Neural cell (in vitro differentiated cells): Measurements from ENCODE around the gene CFAP221. TPM values are rescaled to one million over a fixed set of nuclear protein-coding genes. Genes with fewer than 3 reads are reported as not detected.

Experiments
- H2AFZ ChIP-seq: fragments of 200-600, 300-800 bp; sonication (generic), shearing (Covaris generic); 2 replicates; pipeline ENCODE4 v1.6.0; 2014; ENCODE audit warnings: low read depth, mild to moderate bottlenecking, antibody characterized with exemption, low read length, moderate library complexity
- H3F3A ChIP-seq: fragments of 200-600 bp; shearing (Covaris generic); 2 replicates; pipeline ENCODE4 v1.6.1; 2016; ENCODE audit warnings: mild to moderate bottlenecking, moderate library complexity, mixed read lengths, antibody characterized with exemption, low read length; ENCODE audit not compliant: insufficient read depth, poor library complexity, severe bottlenecking
- H3K27ac ChIP-seq: fragments of 200-600, 300-800 bp; sonication (generic), shearing (Covaris generic); 2 replicates; pipeline ENCODE4 v1.5.1; 2014; ENCODE audit warnings: mild to moderate bottlenecking, low read length, moderate library complexity
- H3K27me3 ChIP-seq: fragments of 300-800, 200-600 bp; sonication (generic), shearing (Covaris generic); 2 replicates; pipeline ENCODE4 v1.6.0; 2014; ENCODE audit warnings: mild to moderate bottlenecking, low read depth, low read length, moderate library complexity; ENCODE audit not compliant: insufficient read depth
- H3K36me3 ChIP-seq: fragments of 300-800, 200-600 bp; sonication (generic), shearing (Covaris generic); 2 replicates; pipeline ENCODE4 v1.5.1; 2014; ENCODE audit warnings: mild to moderate bottlenecking, antibody characterized with exemption, low read length, moderate library complexity; ENCODE audit not compliant: insufficient read depth
- H3K4me2 ChIP-seq: fragments of 300-800, 200-600 bp; sonication (generic), shearing (Covaris generic); 2 replicates; pipeline ENCODE4 v1.6.0; 2014; ENCODE audit warnings: mild to moderate bottlenecking, low read length
- H3K4me3 ChIP-seq: fragments of 300-800, 200-600 bp; sonication (generic), shearing (Covaris generic); 2 replicates; pipeline ENCODE4 v1.5.1; 2014; ENCODE audit warnings: mild to moderate bottlenecking, low read length, moderate library complexity
- H3K79me2 ChIP-seq: fragments of 200-600 bp; shearing (Covaris generic); replicated peaks from 2 replicates; pipeline ENCODE4 v1.6.0; 2014; ENCODE audit warnings: mild to moderate bottlenecking, low read length, moderate library complexity; ENCODE audit not compliant: insufficient read depth
- H3K9ac ChIP-seq: fragments of 300-800, 200-600 bp; sonication (generic), shearing (Covaris generic); 2 replicates; pipeline ENCODE4 v1.6.1; 2016; ENCODE audit warnings: mild to moderate bottlenecking, low read length, mixed read lengths
- H3K9me2 ChIP-seq: fragments of 200-600 bp; shearing (Covaris generic); 2 replicates; pipeline ENCODE4 v1.6.1; 2016; ENCODE audit warnings: mild to moderate bottlenecking, low read length, mixed read lengths; ENCODE audit not compliant: insufficient read depth
- H3K9me3 ChIP-seq: fragments of 200-600, 300-800 bp; sonication (generic), shearing (Covaris generic); 2 replicates; pipeline ENCODE4 v1.6.1; 2016; ENCODE audit warnings: mild to moderate bottlenecking, mixed run types, low read length, moderate library complexity, mixed read lengths
- H4K20me1 ChIP-seq: fragments of 200-600 bp; shearing (Covaris generic); 2 replicates; pipeline ENCODE4 v1.6.1; 2016; ENCODE audit warnings: mild to moderate bottlenecking, mixed run types; ENCODE audit not compliant: insufficient read depth
- EP300 ChIP-seq: fragments of 450-650 bp; conservative IDR thresholded peaks from 2 replicates; pipeline ENCODE4 v1.6.1; 2014; ENCODE audit warnings: antibody characterized with exemption, mild to moderate bottlenecking, moderate library complexity; ENCODE audit not compliant: poor library complexity, severe bottlenecking
- EZH2 ChIP-seq: fragments of 200-600, 300-800 bp; shearing (Covaris generic), sonication (generic); IDR thresholded peaks from 2 replicates; pipeline ENCODE4 v1.6.1; 2014; ENCODE audit warnings: antibody characterized with exemption, low read length, borderline replicate concordance, mild to moderate bottlenecking; ENCODE audit not compliant: insufficient read depth, poor library complexity, severe bottlenecking
- MXI1 ChIP-seq: fragments of 450-650 bp; conservative IDR thresholded peaks from 2 replicates; pipeline ENCODE4 v1.6.1; 2014; ENCODE audit warnings: antibody characterized with exemption, mild to moderate bottlenecking; ENCODE audit not compliant: poor library complexity, severe bottlenecking
- POLR2AphosphoS5 ChIP-seq: IDR thresholded peaks from 2 replicates; pipeline ENCODE4 v1.6.1; 2012
- RAD21 ChIP-seq: fragments of 450-650 bp; conservative IDR thresholded peaks from 2 replicates; pipeline ENCODE4 v1.6.1; 2014; ENCODE audit warnings: antibody characterized with exemption, mild to moderate bottlenecking, moderate library complexity
- SMC3 ChIP-seq: fragments of 450-650 bp; conservative IDR thresholded peaks from 2 replicates; pipeline ENCODE4 v1.6.1; 2014; ENCODE audit warnings: antibody characterized with exemption, mild to moderate bottlenecking, moderate library complexity; ENCODE audit not compliant: poor library complexity
- TAF1 ChIP-seq: IDR thresholded peaks from 2 replicates; pipeline ENCODE4 v1.6.1; 2012; ENCODE audit warnings: low read depth
- polyA plus RNA-seq: library from polyadenylated mRNA; depleted of rRNA; stranded (reverse); fragments of >200 nt; gene quantifications from 2 replicates; pipeline ENCODE4 v1.2.3, GENCODE V29; 2014
- TF ChIP-seq, protein P1 (sequence below): IDR thresholded peaks from 2 replicates; pipeline ENCODE4 v1.6.1; 2012; ENCODE audit warnings: borderline replicate concordance
- TF ChIP-seq, protein P2 (sequence below): fragments of 450-650 bp; IDR thresholded peaks from 2 replicates; pipeline ENCODE4 v1.5.1; 2014; ENCODE audit warnings: antibody characterized with exemption, mild to moderate bottlenecking, moderate library complexity; ENCODE audit not compliant: poor library complexity, severe bottlenecking

Gene CFAP221
- polyA plus RNA-seq, 1 donor from 2014 or later, result 7.0 TPM

DNA sequence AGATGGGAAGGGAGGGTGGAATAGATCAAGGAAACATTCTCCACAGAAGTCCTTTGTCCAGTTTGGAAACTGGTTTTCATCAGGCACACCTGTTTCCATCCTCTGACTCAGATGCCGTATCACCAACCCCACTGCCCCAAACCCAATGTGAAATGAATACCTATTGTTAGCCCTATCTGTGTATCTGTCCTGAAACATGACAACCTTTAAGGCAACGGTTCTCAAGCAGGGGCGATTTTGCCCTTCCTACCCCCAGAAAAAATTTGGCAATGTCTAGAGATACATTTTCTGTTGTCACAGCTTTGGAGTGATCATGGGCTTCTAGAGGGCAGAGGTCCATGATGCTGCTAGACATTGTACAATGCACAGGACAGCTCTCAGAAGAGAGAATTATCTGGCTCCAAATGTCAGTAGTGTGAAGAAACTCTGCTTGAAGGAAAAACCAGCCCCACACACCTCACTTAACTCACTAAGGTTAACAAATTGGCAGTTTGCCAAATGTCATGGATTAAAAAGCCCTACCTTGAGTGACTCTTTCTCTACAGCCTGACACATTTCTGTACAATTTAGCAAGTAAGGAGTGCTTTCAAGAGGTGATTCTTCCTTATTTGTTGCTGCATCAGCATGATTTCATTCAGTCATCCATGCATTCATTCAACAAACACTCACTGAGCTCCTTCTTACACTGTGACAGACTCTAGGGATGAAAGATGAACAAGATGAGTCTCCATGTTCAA is 23.4 kb upstream of the CFAP221 start:
- H3K79me2 ChIP-seq, result no peaks in the 10 kb centered on the region
- peaks cover 43% of the 10 kb centered on the region for H3K27me3 ChIP-seq
- no peaks in the 10 kb centered on the region for H3K36me3 ChIP-seq
- no peaks in the 10 kb centered on the region for H4K20me1 ChIP-seq
- no peak overlapping the region for H2AFZ ChIP-seq
- no peaks in the 10 kb centered on the region for H3F3A ChIP-seq
- H3K4me2 ChIP-seq, result no peak overlapping the region
- no peak overlapping the region for H3K4me3 ChIP-seq
- H3K27ac ChIP-seq, result no peak overlapping the region
- H3K9me2 ChIP-seq, result no peaks in the 10 kb centered on the region
- TF ChIP-seq EP300 (no peak), SMC3 (no peak)
- no peak overlapping the region for H3K9ac ChIP-seq
- H3K9me3 ChIP-seq, result no peaks in the 10 kb centered on the region

DNA sequence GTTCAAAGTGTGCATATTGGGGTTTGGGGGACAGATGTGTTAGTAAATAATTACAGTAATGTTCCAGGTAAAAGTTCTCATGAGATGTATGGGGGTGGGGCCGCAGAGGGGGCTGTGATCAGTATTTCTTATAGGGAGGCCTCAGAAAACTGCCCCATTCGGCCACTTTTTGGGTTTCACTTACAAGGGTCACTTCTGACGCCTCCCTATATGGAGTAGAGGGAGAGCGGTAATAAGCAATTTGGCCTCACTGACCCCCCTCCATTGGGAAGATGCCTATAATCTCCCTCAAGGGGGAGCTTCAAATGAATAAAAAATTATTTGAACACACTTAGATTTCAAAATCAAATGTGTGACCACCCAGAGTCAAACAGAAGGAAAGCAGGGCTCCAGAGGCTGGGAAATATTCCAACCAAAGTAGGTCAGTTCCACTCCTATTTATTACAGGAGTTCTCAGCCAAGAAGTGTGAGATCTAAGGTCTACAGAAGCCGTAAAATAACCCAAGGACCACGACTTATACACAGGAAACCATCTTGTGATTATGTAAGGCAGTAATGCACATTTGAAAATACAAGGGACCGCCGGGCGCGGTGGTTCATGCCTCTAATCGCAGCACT is 22.7 kb upstream of the CFAP221 start:
- Histone ChIP-seq H3K4me3 (no peak overlapping the region), H4K20me1 (no peaks in the 10 kb centered on the region), H3F3A (no peaks in the 10 kb centered on the region), H2AFZ (no peak overlapping the region), H3K27me3 (peaks cover 49% of the 10 kb centered on the region), H3K79me2 (no peaks in the 10 kb centered on the region), H3K9ac (no peak overlapping the region), H3K4me2 (no peak overlapping the region), H3K9me2 (no peaks in the 10 kb centered on the region), H3K27ac (no peak overlapping the region), H3K36me3 (no peaks in the 10 kb centered on the region), H3K9me3 (no peaks in the 10 kb centered on the region)
- no peak for TF ChIP-seq RAD21
- TF ChIP-seq, protein P1, sequence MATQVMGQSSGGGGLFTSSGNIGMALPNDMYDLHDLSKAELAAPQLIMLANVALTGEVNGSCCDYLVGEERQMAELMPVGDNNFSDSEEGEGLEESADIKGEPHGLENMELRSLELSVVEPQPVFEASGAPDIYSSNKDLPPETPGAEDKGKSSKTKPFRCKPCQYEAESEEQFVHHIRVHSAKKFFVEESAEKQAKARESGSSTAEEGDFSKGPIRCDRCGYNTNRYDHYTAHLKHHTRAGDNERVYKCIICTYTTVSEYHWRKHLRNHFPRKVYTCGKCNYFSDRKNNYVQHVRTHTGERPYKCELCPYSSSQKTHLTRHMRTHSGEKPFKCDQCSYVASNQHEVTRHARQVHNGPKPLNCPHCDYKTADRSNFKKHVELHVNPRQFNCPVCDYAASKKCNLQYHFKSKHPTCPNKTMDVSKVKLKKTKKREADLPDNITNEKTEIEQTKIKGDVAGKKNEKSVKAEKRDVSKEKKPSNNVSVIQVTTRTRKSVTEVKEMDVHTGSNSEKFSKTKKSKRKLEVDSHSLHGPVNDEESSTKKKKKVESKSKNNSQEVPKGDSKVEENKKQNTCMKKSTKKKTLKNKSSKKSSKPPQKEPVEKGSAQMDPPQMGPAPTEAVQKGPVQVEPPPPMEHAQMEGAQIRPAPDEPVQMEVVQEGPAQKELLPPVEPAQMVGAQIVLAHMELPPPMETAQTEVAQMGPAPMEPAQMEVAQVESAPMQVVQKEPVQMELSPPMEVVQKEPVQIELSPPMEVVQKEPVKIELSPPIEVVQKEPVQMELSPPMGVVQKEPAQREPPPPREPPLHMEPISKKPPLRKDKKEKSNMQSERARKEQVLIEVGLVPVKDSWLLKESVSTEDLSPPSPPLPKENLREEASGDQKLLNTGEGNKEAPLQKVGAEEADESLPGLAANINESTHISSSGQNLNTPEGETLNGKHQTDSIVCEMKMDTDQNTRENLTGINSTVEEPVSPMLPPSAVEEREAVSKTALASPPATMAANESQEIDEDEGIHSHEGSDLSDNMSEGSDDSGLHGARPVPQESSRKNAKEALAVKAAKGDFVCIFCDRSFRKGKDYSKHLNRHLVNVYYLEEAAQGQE, result no peak
- no peak for TF ChIP-seq TAF1
- no peak for TF ChIP-seq POLR2AphosphoS5
- TF ChIP-seq EP300, result no peak
- TF ChIP-seq, protein P2, sequence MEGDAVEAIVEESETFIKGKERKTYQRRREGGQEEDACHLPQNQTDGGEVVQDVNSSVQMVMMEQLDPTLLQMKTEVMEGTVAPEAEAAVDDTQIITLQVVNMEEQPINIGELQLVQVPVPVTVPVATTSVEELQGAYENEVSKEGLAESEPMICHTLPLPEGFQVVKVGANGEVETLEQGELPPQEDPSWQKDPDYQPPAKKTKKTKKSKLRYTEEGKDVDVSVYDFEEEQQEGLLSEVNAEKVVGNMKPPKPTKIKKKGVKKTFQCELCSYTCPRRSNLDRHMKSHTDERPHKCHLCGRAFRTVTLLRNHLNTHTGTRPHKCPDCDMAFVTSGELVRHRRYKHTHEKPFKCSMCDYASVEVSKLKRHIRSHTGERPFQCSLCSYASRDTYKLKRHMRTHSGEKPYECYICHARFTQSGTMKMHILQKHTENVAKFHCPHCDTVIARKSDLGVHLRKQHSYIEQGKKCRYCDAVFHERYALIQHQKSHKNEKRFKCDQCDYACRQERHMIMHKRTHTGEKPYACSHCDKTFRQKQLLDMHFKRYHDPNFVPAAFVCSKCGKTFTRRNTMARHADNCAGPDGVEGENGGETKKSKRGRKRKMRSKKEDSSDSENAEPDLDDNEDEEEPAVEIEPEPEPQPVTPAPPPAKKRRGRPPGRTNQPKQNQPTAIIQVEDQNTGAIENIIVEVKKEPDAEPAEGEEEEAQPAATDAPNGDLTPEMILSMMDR, result no peak
- TF ChIP-seq EZH2, result no peak
- TF ChIP-seq SMC3, result no peak
- no peak for TF ChIP-seq MXI1
